ENCODE measurements around the gene MAK.
A peak's percentile ranks its signal among the peaks of the same experiment; 100 is the strongest.
"Not testable (repeated sequence)": the region's sequence is repeated elsewhere in the genome, so short reads cannot be mapped to it uniquely, and the experiment has no call there.

Gene MAK

DNA sequence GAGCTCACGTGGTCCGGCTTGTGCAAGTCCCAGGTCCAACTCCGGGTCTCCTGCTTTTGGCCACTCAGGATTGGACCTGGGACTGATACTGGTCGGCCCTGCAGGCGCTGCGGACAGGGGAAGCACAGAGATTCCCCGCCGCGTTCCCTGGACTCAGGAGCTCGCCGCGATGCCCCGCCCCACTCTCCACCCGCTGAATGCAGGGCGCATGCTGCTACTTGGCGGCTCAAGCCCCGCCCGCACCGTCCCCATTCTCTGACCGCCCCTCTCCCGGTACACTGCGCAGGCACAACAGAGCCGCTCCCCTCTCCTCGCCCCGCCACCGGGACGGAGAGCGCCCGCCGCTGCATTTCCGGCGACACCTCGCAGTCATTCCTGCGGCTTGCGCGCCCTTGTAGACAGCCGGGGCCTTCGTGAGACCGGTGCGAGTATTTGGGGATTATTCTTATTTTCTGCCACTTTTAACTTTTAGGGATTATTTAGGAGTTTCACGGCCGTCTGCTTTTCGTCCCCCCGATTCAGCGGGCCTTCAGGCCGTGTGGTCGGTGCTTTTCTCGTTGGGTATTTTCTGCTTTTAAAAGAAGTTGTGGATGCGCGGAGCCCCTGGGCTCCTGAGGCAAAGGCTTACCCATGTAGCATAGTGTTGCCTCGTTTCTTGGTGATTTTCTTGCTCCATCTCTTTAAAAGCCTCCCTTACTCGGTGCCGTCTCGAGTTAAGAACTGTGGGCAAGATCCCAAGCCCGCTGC, 115.3 kb downstream of the MAK start, which contains the start of gene TMEM14C:
TMEM14C (plus strand) TSS at position 251 of the 747 bp plus-strand sequence. CDS start 1,544 bp downstream, outside the sequence.
- DNase-seq = peak; percentile 94 to 96

DNA sequence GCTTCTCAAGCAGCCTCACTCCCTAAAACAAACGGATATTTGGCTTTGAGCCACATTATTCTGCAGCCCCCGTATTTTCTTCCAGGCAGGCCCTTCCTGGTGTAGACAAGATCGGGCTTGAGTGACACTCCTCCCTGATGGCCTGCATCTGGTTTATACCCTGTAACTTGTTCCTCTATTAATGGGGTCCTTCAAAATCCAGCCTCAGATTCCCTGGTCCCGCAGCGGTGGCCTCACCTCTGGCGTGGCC, 115.8 kb downstream of the MAK start:
- DNase-seq = no peak

DNA sequence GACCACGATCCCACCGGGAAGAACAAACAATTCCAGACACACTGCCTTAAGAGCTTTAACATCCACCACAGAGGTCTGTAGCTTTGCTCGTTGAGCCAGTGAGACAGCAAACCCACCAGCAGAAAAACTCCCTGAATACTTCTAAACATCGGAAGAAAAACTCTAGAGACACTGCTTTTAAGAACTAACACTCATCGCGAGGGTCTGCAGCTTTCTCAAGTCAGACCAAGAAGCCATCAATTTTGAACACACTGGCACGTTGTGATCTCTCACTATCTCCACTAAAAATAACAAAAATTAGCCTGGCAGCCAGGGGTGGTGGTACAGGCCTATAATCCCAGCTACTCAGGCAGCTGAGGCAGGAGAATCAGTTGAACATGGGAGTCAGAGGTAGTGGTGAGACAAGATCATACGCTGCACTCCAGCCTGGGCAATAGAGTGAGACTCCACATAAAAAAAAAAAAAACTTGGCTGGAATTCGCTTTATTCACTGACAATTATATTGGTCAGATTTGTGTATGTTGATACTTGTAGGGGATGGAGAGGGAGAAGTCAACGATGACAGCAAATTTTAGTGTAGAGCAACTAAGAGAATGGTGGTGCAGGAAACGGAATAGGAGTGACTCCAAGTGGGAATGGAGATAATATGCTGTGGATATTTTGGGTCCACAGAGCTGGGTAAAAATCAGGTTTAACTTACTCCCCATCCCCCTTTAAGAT, 116.3 kb downstream of the MAK start:
- no peak for DNase-seq

DNA sequence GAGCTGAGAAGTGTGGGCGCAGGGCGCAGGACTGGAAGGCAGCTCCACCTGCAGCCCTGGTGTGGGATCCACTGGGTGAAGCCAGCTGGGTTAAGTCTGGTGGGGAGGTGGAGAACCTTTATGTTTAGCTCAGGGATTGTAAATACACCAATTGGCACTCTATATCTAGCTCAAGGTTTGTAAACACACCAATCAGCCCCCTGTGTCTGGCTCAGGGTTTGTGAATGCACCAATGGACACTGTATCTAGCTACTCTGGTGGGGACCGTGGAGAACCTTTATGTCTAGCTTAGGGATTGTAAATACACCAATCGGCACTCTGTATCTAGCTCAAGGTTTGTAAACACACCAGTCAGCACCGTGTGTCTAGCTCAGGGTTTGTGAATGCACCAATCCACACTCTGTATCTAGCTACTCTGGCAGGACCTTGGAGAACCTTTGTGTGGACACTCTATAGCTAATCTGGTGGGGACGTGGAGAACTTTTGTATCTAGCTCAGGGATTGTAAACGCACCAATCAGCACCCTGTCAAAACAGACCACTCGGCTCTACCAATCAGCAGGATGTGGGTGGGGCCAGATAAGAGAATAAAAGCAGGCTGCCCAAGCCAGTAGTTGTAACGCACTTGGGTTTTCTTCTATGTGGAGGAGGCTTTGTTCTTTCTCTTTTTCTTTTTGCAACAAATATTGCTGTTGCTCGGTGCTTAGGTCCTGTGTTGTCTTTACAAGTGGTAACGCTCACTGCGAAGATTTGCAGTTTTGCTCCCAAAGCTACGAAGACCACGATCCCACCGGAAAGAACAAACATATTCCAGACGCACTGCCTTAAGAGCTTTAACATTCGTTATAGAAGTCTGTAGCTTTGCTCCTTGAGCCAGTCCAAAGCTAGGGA, 117.1 kb downstream of the MAK start:
- DNase-seq = not testable (repeated sequence)

DNA sequence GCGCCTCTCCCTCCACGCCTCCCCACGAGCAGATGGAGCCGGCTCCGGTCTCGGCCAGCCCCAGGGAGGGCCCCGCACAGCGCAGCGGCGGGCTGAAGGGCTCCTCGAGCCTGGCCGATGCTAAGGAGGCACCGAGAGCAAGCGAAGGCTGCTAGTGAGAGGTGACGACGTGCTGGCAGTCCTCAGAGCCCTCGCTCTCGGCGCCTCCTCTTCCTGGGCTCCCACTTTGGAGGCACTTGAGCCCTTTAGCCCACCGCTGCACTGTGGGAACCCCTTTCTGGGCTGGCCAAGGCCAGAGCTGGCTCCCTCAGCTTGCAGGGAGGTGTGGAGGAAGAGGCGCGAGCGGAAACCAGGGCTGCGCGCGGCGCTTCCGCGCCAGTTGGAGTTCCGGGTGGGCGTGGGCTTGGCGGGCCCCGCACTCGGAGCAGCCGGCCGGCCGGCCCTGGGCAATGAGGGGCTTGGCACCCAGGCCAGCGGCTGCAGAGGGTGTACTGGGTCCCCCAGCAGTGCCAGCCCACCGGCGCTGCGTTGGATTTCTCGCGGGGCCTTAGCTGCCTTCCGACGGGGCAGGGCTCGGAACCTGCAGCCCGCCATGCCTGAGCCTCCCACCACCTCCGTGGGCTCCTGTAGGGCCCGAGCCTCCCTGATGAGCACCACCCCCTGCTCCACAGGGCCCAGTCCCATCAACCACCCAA, 117.9 kb downstream of the MAK start:
- DNase-seq = peak; percentile 49 to 65

DNA sequence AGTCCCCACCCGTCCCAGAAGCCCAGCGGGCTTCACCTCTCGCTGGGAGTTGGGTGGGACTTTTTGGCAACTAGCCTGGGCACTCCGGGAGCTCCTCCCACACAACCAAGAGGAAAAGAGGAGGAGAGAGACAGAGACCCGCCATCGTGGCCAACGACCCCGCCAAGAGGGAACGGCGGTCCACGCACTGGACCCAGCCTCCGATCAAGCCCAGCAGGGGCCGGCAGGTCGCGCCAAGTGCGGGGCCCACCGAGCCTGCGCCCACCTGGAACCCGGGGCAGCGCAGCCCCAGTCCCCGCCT, 118.4 kb downstream of the MAK start:
- no peak for DNase-seq

DNA sequence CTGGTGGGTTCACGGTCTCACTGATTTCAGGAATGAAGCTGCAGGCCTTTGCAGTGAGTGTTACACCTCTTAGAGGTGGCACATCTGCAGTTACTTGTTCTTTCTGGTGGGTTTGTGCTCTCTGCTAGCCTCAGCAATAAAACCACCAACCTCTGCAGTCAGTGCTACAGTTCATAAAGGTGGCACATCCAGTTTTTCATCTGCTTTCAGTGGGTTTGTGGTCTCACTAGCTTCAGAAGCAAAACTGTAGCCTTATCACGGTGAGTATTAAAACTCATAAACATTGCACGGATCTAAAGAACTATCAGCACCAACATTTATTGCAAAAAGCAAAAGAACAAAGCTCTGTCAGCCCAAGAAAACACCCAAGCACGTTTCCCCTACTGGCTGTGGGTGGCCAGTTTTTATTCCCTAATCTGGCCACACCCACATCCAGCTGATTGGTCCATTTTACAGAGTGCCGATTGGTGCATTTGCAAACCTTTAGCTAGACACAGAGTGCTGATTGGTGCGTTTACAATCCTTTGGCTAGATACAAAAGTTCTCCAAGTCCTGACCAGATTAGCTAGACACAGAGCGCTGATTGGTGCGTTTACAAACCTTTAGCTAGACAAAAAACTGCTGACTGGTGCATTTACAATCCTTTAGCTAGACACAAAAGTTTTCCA, 118.9 kb downstream of the MAK start:
- DNase-seq = peak; percentile 43 to 45

DNA sequence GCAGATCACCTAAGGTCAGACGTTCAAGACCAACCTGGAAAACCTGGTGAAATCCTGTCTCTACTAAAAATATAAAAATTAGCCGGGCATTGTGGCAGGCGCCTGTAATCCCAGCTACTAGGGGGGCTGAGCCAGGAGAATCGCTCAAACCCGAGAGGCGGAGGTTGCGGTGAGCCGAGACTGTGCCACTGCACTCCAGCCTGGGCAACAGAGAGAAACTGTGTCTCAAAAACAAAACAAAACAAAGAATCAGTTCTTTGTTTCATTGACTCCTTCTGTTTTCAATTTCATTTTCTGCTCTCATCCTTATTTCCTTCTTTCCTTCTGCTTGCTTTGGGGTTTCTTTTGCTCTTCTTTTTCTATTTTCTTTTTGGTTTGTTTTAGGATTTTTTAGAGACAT, 124.4 kb downstream of the MAK start:
- DNase-seq = no peak

Data from inflammatory macrophage (primary cell).